ENCODE data around the gene AKR7A2.
"Not testable (repeated sequence)": the region's sequence is repeated elsewhere in the genome, so short reads cannot be mapped to it uniquely, and the experiment has no call there.

Gene AKR7A2

DNA sequence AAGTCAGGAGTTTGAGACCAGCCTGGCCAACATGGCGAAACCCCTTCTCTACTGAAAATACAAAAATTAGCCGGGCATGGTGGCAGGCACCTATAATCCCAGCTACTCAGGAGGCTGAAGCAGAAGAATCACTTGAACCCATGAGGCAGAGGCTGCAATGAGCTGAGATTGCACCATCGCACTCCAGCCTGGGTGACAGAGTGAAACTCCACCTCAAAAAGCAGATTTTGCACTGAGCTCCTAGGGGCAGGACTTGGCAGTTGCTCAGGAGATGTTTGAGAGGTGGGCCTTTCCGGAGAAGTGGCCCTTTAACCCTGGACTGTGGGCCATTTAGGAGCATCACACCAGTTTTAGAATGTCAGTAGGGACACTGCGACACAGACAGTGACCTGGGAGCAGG, 55.6 kb downstream of the AKR7A2 start:
- not testable (repeated sequence) for DNase-seq

DNA sequence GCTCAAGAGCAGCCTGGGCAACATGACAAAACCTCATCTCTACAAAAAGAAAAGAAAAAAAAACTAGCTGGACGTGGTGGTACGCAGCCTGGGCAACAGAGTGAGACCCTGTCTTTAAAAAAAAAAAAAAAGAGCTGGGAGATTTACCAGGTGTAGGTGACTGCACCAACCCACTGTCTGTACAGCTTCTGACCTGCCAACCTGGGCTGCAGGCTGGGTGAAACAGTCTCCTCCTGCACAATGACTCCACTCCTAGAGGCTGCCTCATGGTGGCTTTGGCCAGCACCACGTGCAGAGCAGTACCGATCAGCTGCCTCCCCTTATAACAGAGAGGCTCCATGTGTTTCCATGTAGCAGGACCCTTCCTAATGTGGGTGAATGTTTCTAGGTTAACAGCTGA, 56.7 kb downstream of the AKR7A2 start:
- no peak for DNase-seq

DNA sequence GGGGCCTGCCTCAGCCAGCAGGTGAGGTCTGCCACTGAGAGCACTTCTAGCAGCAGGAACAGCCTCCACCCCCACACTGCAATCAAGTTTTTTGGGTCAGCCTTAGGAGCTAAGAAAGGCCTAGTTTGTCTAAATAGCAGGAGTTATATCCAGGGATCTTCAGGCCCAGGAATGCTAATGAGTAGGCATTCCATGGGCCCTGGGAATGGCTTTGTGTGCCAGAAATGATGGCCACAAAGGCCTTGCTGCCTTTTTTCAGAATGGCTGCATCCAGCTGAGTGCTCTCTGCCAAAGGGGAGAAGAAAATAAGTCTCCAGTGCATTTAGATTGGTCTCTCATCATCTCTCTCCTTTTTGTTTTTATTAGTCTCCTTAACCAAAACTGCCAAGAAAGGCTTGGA, 57.5 kb downstream of the AKR7A2 start:
- DNase-seq, result no peak

Data from CD4-positive, alpha-beta T cell treated with Interleukin-1 beta for 1 hour (primary cell).